ENCODE measurements around the gene RNF144A. TPM values are rescaled to one million over a fixed set of nuclear protein-coding genes. Genes with fewer than 3 reads are reported as not detected.

Gene RNF144A
- total RNA-seq, 1 experiment from 2014 or later, result 10.6 TPM

GRCh38 chr2:6944555-6944954 is 27.3 kb downstream of the RNF144A start:
- Mint-ChIP-seq H3K36me3 (ENCODE audit: insufficient read depth in 1 of 3, low read depth in 3 of 3) (peaks cover 17 to 24% (median 23%) of the 10 kb centered on the region in 3 experiments), H3K27me3 (ENCODE audit: low read depth) (no peaks in the 10 kb centered on the region; the same call in 1 of the 2 replicates), H3K4me3 (no peak overlapping the region), H3K27ac (no peak overlapping the region), H3K9me3 (no peaks in the 10 kb centered on the region), H3K4me1 (peaks cover 9 to 22% of the 10 kb centered on the region in 2 experiments)
- H3K79me2 ChIP-seq (ENCODE audit: insufficient read depth, low read length), result peaks cover 2% of the 10 kb centered on the region; the same call in 1 of the 2 replicates
- no peak for DNase-seq
- H3K9me3 ChIP-seq (ENCODE audit: control insufficient read depth, low read depth, low read length), result no peaks in the 10 kb centered on the region
- H3K4me2 ChIP-seq (ENCODE audit: insufficient read depth, insufficient read length, low read length), result no peak overlapping the region
- no peaks in the 10 kb centered on the region for H3K27me3 ChIP-seq (ENCODE audit: insufficient read depth, low read length)
- no peak overlapping the region for H3K56ac ChIP-seq (ENCODE audit: insufficient read length, low read depth, low read length)
- peaks cover 4% of the 10 kb centered on the region; the same call in 1 of the 2 replicates for H3K4me1 ChIP-seq (ENCODE audit: insufficient read depth, low read length)
- H3K9ac ChIP-seq (ENCODE audit: extremely low read depth, insufficient read length, low read length), result no peak overlapping the region
- H3K23me2 ChIP-seq (ENCODE audit: insufficient read length, low read depth, low read length, poor library complexity, severe bottlenecking), result peaks cover 3% of the 10 kb centered on the region
- no peak for TF ChIP-seq CTCF (conservative IDR thresholded peaks at IDR 0.05)
- H2BK120ac ChIP-seq (ENCODE audit: low read depth, low read length, poor library complexity, severe bottlenecking), result no peak overlapping the region
- H2AK5ac ChIP-seq (ENCODE audit: insufficient read length, low read length), result no peak overlapping the region
- no peak overlapping the region for H3K23ac ChIP-seq (ENCODE audit: insufficient read length, low read depth, low read length)
- no peak overlapping the region for H4K8ac ChIP-seq (replicated peaks; ENCODE audit: insufficient read length, low read depth, low read length)
- no peak overlapping the region for H2BK5ac ChIP-seq (ENCODE audit: insufficient read length, low read length)
- no peak overlapping the region for H2BK15ac ChIP-seq (ENCODE audit: low read depth, low read length)
- H3T11ph ChIP-seq (ENCODE audit: low read length), result no peak overlapping the region
- H3K79me1 ChIP-seq (ENCODE audit: insufficient read depth, low read depth, low read length, poor library complexity, severe bottlenecking), result no peaks in the 10 kb centered on the region
- H4K91ac ChIP-seq (ENCODE audit: insufficient read length, low read depth, low read length), result no peak overlapping the region
- H2AFZ ChIP-seq (ENCODE audit: low read length), result no peak overlapping the region
- no CpG with 5 or more reads among the region's 5 CpGs for WGBS (ENCODE audit: extremely low coverage, insufficient read length, low lambda C conversion rate)
- no peak overlapping the region for H4K5ac ChIP-seq (ENCODE audit: insufficient read length, low read depth, low read length)
- no peak overlapping the region for H3K27ac ChIP-seq (ENCODE audit: insufficient read length, low read depth, low read length)
- H2BK12ac ChIP-seq (ENCODE audit: insufficient read length, low read depth, low read length), result no peak overlapping the region
- no peak overlapping the region for H2BK20ac ChIP-seq (ENCODE audit: low read depth, low read length, poor library complexity, severe bottlenecking)
- no peak overlapping the region for H3K18ac ChIP-seq (ENCODE audit: insufficient read length, low read depth, low read length)
- no peaks in the 10 kb centered on the region for H4K20me1 ChIP-seq (ENCODE audit: control insufficient read depth, insufficient read depth, insufficient read length)
- no peak overlapping the region for H3K4ac ChIP-seq (ENCODE audit: low read depth, low read length)
- no peak overlapping the region for H3K14ac ChIP-seq (ENCODE audit: insufficient read depth, low read length)

All from H9 (cell line).